Endothelial cell (in vitro differentiated cells): ENCODE measurements around the gene PYCARD. TPM values are rescaled to one million over a fixed set of nuclear protein-coding genes. Genes with fewer than 3 reads are reported as not detected.
"Not testable (repeated sequence)": the region's sequence is repeated elsewhere in the genome, so short reads cannot be mapped to it uniquely, and the experiment has no call there.

ENCODE experiments used
- DNase-seq: peaks from one replicate; pipeline ENCODE4 v3.0.0; 2021; ENCODE audit warnings: low spot score
- H3K27ac Mint-ChIP-seq: one replicate; pipeline ENCODE4 v1.8.0; 2021; ENCODE audit warnings: mixed read lengths, inconsistent platforms; ENCODE audit not compliant: unreplicated experiment
- H3K27me3 Mint-ChIP-seq: one replicate; pipeline ENCODE4 v1.8.0; 2021; ENCODE audit warnings: mild to moderate bottlenecking, moderate library complexity, mixed read lengths, inconsistent platforms; ENCODE audit not compliant: unreplicated experiment
- H3K36me3 Mint-ChIP-seq: one replicate; pipeline ENCODE4 v1.8.0; 2021; ENCODE audit warnings: mild to moderate bottlenecking, low read depth, mixed read lengths, inconsistent platforms; ENCODE audit not compliant: unreplicated experiment
- H3K4me1 Mint-ChIP-seq: one replicate; pipeline ENCODE4 v1.8.0; 2021; ENCODE audit warnings: mild to moderate bottlenecking, mixed read lengths, inconsistent platforms; ENCODE audit not compliant: unreplicated experiment
- H3K4me3 Mint-ChIP-seq: one replicate; pipeline ENCODE4 v1.8.0; 2021; ENCODE audit warnings: mild to moderate bottlenecking, mixed read lengths, inconsistent platforms; ENCODE audit not compliant: unreplicated experiment
- H3K9me3 Mint-ChIP-seq: one replicate; pipeline ENCODE4 v1.8.0; 2021; ENCODE audit warnings: mixed read lengths, inconsistent platforms; ENCODE audit not compliant: unreplicated experiment
- CTCF ChIP-seq: fragments of 200-600 bp; sonication (generic); IDR thresholded peaks from one replicate; pipeline ENCODE4 v1.5.0; 2021; ENCODE audit warnings: antibody characterized with exemption; ENCODE audit not compliant: unreplicated experiment
- total RNA-seq: library from RNA; stranded (reverse); fragmentation: NEBNext Ultra II Directional; extraction: Animal tissue kit (Norgen Biotek cat#: 25700); gene quantifications from one replicate; pipeline ENCODE4 v1.2.1, GENCODE V29; 2021; ENCODE audit not compliant: unreplicated experiment

The PYCARD gene
- total RNA-seq, 1 donor from 2014 or later: 35.6 TPM

GRCh38 chr16:31199430-31200041 lies 3.0 kb downstream of the PYCARD start:
- DNase-seq: no peak
- H3K27ac Mint-ChIP-seq: peak overlapping the region; percentile 21
- TF ChIP-seq CTCF: no peak
- peaks cover 16% of the 10 kb centered on the region for H3K27me3 Mint-ChIP-seq
- H3K4me1 Mint-ChIP-seq: peaks cover 56% of the 10 kb centered on the region
- peak overlapping the region; percentile 56 for H3K4me3 Mint-ChIP-seq
- no peaks in the 10 kb centered on the region for H3K9me3 Mint-ChIP-seq
- peaks cover 24% of the 10 kb centered on the region for H3K36me3 Mint-ChIP-seq

DNA sequence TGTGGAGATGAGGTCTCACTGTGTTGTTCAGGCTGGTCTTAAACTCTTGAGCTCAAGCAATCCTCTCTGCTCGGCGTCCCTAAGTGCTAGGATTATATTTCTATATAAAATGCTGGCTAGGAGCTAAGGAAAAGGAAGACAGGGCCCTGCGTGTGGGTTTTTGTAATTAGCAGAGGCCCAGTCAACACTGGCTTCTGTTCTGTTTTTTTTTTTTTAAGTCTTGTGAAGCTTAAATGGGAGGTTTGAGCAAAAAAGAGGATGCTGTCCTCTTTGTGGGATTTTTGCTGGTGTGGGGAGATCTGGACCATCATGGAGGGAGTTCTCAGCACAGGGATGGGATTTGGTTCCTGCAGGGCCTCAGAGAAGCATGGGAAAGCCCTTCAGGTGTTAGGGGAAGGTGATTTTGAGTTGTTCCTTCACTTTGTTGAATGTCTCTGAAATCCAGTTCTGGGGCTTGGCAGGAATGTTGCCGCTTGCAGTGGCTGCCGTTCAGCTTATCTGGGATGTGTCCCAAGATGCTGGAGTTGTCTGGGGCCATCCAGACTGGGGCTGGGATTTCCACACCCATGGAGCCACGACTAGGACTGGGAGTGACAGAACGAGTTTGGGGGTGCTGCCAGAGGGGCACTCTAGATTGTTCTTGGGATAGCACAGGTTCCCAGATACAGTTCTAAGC lies 4.2 kb downstream of the PYCARD start:
- peaks cover 16% of the 10 kb centered on the region for H3K27me3 Mint-ChIP-seq
- no peaks in the 10 kb centered on the region for H3K9me3 Mint-ChIP-seq
- peak overlapping the region; percentile 65 for H3K4me3 Mint-ChIP-seq
- H3K27ac Mint-ChIP-seq: peak overlapping the region; percentile 80
- no peak for TF ChIP-seq CTCF
- peaks cover 30% of the 10 kb centered on the region for H3K36me3 Mint-ChIP-seq
- peaks cover 56% of the 10 kb centered on the region for H3K4me1 Mint-ChIP-seq
- no peak for DNase-seq

DNA sequence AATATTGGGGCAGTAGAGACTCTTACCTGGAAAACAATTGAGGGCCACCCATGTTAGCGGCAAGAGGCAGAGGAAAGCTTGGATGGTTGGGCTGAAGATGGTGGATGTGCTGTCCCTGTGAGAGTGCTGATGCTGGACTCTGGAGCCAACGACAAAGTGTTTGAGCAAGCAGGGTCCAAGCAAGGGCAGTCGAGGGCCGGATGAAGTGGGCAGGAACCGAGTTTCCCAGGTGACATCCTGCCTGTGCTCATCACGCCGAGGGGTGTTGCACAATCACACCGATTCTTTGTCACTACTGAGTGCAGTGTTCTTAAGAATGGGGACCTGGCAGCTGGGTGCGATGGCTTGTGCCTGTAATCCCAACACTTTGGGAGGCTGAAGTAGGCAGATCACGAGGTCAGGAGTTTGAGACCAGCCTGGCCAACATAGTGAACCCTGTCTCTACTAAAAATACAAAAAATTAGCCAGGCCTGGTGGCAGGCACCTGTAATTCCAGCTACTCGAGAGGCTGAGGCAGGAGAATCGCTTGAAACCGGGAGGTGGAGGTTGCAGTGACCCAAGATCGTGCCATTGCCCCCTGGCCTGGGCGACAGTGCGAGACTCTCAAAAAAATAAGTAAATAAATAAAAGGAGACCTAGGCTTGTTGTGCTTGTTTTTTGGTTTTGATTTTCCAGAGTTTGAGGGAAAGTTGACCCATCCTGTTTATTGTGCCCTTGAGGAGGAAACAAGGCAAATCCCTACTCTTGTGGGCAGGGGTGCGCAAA lies 6.1 kb downstream of the PYCARD start:
- TF ChIP-seq CTCF: no peak
- H3K4me1 Mint-ChIP-seq: peaks cover 54% of the 10 kb centered on the region
- no peak for DNase-seq
- H3K4me3 Mint-ChIP-seq: peak overlapping the region; percentile 61
- peak overlapping the region; percentile 70 for H3K27ac Mint-ChIP-seq
- peaks cover 41% of the 10 kb centered on the region for H3K36me3 Mint-ChIP-seq
- H3K9me3 Mint-ChIP-seq: no peaks in the 10 kb centered on the region
- H3K27me3 Mint-ChIP-seq: peaks cover 10% of the 10 kb centered on the region

- peak overlapping the region; percentile 61 for H3K4me3 Mint-ChIP-seq
- peaks cover 43% of the 10 kb centered on the region for H3K36me3 Mint-ChIP-seq
- not testable (repeated sequence) for H3K27me3 Mint-ChIP-seq, H3K9me3 Mint-ChIP-seq, DNase-seq
- peaks cover 52% of the 10 kb centered on the region for H3K4me1 Mint-ChIP-seq
- H3K27ac Mint-ChIP-seq: peak overlapping the region; percentile 44
These were observed 6.7 kb downstream of the PYCARD start for GRCh38 chr16:31195861-31196260.

DNA sequence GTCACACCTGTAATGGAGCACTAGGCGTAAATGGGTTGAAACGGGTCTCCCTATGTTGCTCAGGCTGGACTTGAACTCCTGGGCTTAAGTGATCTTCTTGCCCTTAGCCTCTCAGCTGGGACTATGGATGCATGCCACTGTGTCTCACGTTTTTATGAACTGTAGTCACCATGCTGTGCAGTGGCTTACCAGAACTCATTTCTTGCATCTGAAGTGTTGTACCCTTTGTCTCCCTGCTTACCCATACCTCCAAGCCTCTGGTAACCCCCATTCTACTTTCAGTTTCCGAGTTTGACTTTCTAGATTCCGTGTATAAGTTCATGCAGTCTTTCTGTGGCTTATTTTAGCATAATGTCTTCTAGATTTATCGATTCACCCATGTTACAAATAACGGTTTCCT lies 7.7 kb downstream of the PYCARD start:
- no peaks in the 10 kb centered on the region for H3K9me3 Mint-ChIP-seq
- no peak overlapping the region for H3K27ac Mint-ChIP-seq
- TF ChIP-seq CTCF: no peak
- peaks cover 13% of the 10 kb centered on the region for H3K27me3 Mint-ChIP-seq
- peak overlapping the region; percentile 69 for H3K4me3 Mint-ChIP-seq
- no peak for DNase-seq
- H3K4me1 Mint-ChIP-seq: peaks cover 58% of the 10 kb centered on the region
- H3K36me3 Mint-ChIP-seq: peaks cover 52% of the 10 kb centered on the region
